HG02610 (cell line): ENCODE measurements around the gene PANX2.
"Not testable (repeated sequence)": the region's sequence is repeated elsewhere in the genome, so short reads cannot be mapped to it uniquely, and the experiment has no call there.

Experiments
- ATAC-seq: cut with Tn5 transposase; IDR thresholded peaks from one replicate; pipeline ENCODE4 v1.9.1; 2021; ENCODE audit warnings: mild to moderate bottlenecking, moderate library complexity; ENCODE audit not compliant: unreplicated experiment

The PANX2 gene

DNA sequence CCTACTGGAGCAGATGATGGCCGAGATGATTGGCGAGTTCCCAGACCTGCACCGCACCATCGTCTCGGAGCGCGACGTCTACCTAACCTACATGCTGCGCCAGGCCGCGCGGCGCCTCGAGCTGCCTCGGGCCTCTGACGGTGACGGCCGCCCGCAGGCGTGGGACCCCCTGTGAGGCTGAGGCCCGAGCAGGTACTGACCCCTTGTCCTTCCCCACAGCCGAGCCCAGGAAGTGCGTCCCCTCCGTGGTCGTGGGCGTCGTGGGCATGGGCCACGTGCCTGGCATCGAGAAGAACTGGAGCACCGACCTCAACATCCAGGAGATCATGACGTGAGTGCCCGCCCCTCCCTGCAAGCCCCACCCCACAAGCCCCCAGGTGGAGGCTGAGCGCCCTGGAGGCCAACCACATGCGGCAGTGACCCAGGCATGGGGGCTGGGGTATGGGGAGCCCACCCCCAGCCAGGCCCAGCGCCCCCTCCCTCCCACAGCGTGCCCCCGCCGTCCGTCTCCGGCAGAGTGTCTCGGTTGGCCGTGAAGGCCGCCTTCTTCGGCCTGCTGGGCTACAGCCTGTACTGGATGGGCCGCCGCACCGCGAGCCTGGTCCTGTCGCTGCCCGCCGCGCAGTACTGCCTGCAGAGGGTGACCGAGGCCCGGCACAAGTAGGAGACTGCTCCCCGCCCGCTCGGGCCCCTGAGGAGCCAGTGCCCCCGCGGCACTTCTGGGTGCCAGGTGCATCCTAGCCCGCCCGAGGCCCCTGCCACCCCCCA is 27.5 kb downstream of the PANX2 start:
- no peak for ATAC-seq

DNA sequence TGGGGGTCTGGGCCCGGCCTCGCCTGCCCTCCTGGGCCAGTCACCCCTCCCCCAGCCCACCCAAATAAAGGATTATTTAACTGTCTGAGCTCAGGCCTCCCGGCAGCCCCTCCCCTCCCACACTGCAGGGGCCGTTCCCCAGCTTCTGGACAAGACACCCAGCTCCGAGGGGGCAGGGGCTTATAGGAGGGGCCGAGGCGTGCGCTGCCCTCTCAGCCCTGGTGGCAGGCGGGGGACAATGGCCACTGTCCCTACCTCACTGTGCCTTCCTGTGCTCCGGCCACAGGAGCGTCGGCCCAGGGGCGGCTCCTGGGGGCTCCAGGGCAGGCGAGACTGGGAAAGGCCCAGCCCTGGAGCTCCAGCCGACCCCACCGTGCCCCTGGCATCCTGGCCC is 28.1 kb downstream of the PANX2 start:
- ATAC-seq: no peak

DNA sequence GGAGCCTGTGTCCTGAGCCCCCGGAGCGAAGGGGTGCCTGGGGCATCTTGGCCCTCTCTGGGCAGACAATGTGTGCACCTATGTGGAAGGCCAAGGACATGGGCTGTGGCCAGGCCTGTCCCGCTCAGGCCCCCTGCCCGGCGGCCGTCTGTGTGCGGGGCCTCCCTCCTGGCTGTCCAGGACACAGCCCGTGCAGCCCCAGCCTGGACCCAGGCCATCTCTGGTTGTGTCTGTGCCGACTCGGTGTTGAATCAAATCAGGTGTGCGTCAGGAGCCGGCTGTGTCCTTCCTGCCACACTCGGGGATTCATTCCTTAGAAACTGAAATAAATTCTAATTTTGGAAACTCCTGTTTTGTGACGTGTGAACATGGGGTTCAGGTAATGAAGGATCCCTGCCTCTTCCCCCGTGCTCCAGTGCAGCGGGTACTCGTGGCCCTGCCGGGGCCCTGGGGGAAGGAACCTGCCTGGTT is 28.8 kb downstream of the PANX2 start:
- no peak for ATAC-seq

DNA sequence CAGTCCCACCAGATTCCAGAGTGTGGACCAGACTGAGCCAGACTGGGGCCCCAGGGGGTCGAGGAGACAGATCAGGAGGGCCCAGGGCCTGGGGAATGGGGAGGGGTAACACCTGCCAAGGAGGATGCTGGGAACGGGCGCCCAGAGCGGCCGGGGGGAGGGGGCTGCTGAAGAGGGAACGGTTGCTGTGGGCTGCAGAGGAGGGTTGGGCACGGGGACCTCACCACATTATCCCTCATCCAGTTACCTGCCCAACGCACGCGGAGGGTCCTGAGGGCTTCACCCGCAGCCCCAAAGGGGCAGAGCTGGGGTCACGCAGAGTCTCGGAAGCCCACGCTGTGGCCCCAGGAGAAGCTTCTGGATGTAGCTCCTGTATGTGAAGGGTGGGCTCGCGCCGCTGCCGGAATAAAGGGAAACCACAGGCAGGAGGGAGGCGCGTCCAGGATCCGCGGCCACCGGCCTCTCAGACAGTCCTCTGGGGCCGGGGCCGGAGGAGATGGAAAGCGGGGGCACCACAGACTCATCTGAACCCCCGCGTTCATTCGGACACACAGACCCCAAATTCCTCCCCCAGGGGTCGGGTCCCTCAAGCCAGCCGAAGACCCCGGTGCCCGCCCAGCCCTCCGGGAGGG is 29.4 kb downstream of the PANX2 start:
- ATAC-seq: no peak

DNA sequence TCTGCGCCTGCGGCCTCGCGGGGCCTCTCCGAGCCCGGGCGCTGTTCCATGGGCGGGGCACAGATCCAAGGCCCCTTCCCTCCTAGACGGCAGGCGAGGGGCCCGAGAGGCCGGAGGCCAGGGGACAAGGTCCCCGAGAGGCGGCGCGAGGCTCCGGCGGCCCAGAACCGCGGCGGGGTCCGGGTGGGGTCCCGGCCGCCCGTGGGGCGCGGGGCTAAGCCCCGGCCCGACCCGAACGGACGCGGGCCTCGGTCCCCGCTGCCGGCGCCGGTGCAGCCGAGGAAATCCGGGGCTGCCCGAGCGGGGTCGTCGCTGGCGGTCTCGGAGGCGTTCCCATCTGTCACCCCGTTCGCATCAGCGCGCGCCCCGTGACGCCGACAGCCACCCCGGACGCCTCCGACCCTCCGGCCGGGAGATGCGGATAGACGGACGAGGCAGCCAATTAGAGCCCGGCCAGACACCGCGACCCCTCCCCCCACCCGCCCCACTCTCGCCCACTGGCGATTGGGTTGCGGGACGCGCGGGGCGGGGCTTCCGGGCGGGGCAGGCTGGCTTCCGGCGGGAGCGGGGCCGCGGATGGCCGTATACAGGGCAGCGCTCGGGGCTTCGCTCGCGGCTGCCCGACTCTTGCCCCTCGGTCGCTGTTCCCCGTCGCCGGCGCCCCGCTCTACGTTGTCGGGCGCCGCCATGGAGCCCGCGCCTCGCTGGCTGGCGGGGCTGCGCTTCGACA is 30.1 kb downstream of the PANX2 start, which contains the start of gene SELENOO:
SELENOO (plus strand) TSS at position 551 of the 730 bp plus-strand sequence; CDS start at position 577, 26 bp downstream.
- peak; percentile 68 for ATAC-seq

DNA sequence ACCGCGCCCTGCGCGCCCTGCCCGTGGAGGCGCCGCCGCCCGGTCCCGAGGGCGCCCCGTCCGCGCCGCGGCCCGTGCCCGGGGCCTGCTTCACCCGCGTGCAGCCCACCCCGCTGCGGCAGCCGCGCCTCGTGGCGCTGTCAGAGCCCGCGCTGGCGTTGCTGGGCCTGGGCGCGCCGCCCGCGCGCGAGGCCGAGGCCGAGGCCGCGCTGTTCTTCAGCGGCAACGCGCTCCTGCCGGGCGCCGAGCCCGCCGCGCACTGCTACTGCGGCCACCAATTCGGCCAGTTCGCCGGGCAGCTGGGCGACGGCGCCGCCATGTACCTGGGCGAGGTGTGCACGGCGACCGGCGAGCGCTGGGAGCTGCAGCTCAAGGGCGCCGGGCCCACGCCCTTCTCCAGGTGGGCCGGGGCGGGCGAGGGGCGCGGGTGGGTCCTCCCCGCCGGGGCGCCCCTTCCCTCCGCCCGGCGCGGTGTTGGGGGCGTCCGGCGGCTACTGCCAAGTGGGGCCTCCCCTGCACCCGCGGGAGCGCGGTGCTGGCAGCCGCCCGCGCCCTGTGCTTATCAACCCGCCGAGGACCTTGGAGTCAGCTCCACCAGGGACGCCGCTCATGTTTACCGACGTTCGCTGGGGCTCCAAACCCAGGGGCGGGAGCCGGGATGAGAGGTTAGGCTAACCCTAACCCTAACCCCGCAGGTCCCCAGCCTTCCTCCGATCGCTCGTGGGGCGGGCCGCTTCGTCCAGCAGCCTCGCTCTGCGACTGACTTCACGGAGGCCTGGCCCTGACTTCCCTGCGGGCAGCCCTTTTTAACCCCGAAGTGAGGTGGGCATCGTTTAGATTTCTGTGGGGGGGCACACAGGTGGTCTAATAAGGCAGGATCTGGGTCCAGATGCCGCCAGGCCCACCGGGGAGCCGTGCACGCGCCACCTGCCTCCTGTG is 30.9 kb downstream of the PANX2 start:
- peak; percentile 22 for ATAC-seq

DNA sequence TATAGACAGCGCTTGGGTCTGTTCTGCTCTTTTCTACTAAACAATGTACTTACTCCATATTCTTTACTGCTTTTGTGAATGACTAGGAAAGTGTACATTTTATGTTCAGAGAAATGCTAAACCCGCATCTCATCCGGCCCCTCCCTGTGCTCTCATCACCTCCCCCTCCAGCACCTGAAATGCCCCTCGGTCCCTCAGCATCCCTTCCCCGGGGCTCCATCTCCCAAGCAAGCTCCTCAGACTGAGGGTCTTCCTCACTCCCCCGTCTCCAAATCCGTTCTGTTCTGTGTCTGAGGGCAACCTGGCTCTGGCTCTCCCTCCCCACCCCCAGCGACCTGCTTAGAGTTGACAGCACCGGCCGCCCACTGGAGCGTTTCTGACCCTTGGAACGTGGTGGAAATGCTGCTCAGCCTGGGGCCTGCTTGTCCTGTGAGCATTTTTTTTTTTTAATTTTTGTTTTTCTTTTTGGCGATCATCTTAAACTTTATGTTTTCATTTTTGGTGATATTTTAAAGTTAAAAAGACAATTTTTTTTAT is 31.7 kb downstream of the PANX2 start:
- ATAC-seq: no peak

DNA sequence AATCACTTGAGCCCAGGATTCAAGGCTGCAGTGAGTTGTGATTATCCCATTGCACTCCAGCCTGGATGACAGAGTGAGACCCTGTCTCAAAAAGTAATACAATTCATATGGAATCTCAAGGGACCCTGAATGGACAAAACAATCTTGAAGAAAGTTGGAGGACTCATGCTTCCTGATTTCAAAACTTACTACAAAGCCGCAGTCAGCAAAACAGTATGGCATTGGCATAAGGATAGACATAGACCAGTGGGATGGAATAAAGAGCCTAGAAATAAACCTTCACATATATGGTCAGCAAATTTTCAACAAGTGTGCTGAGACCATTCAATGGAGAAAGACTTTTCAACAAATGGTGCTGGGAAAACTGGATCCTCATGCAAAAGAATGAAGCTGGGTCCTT is 32.8 kb downstream of the PANX2 start:
- ATAC-seq: no peak

DNA sequence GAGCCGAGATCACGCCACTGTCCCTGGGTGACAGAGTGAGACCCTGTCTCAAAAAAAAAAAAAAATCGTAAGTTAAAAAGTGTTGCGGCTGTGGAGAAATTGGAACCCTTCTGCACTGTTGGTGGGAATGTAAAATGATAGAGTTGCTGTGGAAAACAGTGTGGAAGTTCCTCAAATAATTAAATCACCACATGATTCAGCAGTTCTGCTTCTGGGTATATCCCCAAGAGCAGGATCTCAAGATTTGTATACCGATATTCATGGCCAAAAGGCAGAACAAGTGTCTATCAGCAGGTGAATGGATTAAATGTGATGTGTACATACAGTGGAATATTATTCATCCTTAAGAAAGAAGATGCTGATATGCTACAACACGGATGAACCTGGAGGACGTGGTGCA is 34.0 kb downstream of the PANX2 start:
- ATAC-seq: no peak

DNA sequence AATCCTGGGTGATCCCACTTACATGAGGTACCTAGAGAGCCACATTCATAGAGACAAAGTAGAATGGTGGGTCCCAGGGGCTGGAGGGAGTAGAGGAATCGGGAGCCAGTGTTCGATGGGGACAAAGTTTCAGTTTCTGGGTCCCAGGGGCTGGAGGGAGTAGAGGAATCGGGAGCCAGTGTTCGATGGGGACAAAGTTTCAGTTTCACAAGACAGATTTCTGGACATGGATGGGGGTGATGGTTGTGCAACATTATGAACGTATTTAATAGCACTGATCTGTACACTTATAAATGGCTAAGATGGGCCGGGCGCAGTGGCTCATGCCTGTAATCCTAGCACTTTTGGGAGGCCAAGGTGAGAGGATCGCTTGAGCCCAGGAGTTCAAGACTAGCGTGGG is 34.5 kb downstream of the PANX2 start:
- ATAC-seq: not testable (repeated sequence)

DNA sequence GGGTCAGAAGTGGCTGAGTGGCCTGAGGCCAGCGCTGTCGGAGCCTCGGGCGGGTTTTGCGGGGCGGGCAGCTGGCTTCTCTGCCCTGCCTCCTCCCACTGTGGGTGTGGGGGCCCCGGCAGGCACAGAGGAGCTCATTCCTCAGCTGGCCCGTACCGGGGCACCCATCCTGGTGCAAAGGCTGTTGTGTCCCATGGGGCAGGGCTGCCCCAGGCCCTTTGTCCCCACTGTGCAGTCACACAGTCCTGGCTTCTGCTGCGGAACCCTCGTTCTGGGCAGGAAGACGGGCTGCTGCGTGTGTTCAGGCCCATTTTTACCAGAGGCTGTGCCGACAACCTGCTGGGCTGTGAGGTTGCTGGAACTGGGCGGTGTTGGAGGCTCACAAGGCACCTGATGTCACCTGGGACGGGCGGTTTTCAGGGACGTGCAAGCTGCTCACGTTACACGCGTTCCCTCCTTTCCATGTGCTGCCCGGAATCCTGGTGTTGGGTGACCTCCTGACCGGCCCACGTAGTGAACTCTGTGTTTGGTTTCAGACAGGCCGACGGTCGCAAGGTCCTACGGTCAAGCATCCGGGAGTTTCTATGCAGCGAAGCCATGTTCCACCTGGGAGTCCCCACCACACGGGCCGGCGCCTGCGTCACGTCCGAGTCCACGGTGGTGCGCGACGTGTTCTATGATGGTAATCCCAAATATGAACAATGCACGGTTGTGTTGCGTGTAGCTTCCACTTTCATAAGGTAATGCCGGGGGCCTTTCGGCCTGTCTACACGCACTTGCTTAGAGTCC is 35.4 kb downstream of the PANX2 start:
- ATAC-seq: no peak

DNA sequence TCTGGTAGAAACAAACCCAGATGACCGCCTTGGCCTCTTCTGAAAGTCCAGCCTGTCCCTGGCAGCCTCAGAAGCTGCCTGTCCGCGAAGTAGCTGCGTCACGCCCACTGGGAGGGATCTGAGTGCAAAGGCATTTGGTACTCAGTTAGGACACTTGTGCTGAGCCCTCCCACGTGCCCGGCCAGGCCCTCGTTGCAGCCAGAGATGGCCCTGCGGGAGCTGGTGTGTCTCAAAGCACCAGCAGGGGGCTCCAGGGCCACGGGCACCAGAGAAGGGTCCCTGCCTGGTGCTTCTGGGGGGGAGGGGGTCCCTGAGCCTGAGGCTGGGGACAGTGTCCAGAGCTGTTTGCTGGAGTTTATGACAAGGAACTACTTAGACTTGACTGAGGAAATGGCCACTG is 36.1 kb downstream of the PANX2 start:
- ATAC-seq: no peak

DNA sequence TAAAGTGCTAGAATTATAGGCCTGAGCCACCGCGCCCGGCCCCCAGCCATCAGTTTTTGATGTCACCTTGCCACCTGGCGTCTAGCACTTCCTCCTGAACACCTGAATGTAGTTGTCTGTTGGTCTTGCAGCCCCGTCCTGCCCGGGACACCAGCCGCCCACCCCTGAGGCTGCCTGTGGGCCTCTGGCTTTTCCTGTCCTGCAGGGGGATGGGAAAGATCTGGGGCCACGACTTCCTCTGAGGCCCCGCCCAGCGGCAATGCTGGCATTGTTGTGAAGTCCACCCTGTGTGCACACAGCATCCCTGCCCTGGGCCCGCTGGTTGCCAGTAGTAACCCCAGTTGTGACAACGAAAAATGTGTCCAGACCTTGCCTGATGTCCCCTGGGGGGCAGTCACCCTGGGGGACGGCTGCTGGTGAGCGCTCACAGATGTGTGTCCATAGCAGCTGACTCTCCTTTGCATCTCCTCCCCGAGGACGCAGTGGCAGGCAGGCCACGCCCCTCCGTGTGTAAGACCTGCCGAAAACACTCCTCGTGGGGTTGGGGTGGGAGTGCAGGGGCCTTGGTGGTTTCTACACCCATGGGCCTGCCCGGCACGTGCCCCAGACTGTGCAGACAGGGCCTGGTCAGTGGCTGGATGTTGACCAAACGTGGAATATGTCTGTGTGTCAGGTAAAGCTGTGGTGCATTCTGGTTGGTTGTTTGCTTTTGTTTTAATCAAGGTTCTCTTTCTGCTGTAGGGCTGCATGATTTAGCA is 37.0 kb downstream of the PANX2 start:
- ATAC-seq: no peak

DNA sequence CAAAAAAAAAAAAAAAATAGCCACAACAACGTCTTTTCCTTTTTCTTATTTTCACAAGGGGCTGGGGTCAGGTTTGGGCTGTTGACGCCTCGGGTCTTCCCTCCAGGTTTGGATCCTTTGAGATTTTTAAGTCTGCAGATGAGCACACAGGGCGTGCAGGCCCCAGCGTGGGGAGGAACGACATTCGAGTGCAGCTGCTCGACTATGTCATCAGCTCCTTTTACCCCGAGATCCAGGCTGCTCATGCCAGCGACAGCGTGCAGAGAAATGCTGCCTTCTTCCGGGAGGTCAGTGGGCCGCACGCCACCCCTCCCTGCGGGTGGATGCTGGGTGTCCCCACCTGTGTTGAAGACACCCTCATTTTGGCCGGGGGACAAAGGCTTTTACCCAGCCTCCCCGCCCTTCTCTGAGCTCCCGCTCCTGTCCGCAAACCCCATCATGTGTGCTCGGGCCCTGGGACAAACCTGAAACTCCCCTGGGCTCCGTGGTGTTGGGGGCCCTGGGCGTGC is 38.0 kb downstream of the PANX2 start:
- ATAC-seq: no peak

DNA sequence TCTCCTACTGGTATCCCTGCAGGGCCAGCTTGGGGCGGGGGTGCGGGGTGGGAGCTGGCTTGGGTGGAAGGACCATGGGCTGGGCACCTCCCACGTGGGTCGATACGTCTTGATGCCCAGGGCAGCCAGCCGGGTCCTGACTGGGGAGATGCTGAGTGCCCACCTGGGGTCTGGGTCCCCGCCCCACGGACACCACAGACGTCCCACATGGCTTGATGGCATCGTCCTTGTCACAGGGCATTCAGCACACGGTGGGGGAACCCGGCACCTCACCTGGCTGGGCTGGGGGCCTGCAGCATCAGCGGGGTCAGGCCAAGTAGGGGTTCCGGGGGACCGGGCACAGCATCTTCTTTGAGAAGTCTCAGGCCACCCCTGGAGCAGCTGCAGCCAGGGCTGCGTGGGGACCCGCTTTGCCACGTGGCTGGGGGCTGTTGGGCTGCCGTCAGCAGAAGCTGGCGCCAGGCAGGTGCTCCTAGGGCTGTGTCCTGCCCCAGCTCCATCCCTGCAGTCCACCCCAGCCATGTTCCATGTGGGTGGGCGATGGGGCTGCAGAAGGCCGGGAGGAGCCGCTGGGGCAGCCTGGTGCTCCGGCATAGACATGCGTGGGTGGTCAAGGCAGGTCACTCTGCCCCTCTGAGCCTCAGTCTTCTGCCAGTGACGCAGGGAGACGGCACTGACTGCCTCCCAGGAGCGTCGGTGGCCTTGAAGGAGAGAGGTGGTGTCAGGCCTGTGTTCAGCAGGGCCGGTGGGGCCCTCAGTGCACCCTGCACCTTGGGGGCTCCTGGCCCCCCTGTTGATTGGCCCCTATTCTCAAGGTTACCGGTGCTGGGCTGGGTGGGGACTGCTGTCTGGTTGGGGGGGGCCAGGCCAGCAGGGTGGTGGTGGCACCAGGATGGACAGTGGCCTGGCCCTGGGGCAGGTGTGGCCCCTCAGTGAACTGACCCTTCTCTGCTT is 38.7 kb downstream of the PANX2 start:
- no peak for ATAC-seq

DNA sequence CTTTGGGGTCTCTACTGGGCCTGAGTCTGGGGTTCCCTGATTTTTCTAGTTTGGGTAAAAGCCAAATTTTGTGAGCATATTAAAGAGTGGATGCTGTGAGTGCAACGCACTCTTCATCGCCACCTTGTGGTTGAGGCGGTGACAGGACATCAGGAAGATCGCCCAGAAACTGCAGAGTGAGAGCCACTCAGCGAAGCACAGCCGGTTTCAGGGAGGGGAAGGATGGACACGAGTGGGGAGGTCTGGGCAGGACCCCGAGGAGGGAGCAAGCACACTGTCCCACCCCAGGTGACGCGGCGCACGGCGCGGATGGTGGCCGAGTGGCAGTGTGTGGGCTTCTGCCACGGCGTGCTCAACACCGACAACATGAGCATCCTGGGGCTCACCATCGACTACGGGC is 39.4 kb downstream of the PANX2 start:
- ATAC-seq: no peak

DNA sequence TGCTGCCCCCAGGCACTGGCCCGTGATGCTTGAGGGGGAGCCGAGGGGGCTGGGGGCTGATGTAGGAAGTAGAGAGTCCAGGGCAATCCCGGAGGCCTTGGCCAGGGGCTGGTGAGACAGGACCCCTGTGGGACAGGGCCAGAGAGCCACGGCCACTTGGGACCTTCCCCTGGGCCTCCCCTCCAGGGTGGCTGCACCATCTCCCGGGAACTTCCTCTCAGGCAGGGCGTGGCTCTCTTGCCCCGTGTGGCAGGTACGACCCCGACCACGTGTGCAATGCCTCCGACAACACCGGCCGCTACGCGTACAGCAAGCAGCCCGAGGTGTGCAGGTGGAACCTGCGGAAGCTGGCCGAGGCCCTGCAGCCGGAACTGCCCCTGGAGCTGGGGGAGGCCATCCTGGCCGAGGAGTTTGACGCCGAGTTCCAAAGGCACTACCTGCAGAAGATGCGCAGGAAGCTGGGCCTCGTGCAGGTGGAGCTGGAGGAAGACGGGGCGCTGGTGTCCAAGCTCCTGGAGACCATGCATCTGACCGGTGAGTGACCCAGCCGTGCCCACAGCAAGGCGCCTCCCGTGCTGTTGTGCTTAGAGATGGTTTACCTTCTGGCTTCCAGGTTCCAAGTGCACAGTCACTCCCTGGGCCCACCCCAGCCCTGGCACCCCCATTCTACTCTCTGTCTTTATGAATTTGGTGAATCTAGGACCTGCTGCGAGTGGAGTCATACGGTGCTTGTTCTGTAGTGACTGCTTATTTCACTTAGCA is 40.0 kb downstream of the PANX2 start:
- no peak for ATAC-seq
